ENCODE results near the gene SLC2A13.

DNA sequence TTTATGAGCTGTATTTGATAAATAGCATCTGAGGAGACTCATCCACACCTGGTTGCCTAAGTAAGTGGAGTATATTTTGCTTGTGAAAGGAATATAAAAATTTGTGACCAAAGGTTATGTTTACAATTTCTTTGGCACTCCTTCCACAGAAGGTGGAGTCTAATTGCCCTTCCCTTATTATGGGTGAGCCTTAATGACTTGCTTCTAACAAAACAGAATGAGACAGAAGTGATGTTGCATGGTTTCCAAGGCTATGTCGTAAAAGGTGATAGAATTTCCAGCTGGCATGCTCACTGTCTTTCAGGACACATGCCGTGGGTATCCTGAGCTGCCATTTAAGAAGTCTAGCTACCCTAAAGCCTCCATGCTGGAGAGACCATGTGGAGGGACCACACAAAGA, 369.5 kb downstream of the SLC2A13 start:
- no peak for TF ChIP-seq POLR2A (IDR thresholded peaks at IDR 0.05)
- TF ChIP-seq, protein P1, sequence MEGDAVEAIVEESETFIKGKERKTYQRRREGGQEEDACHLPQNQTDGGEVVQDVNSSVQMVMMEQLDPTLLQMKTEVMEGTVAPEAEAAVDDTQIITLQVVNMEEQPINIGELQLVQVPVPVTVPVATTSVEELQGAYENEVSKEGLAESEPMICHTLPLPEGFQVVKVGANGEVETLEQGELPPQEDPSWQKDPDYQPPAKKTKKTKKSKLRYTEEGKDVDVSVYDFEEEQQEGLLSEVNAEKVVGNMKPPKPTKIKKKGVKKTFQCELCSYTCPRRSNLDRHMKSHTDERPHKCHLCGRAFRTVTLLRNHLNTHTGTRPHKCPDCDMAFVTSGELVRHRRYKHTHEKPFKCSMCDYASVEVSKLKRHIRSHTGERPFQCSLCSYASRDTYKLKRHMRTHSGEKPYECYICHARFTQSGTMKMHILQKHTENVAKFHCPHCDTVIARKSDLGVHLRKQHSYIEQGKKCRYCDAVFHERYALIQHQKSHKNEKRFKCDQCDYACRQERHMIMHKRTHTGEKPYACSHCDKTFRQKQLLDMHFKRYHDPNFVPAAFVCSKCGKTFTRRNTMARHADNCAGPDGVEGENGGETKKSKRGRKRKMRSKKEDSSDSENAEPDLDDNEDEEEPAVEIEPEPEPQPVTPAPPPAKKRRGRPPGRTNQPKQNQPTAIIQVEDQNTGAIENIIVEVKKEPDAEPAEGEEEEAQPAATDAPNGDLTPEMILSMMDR (IDR thresholded peaks at IDR 0.05): no peak
- TF ChIP-seq POLR2AphosphoS5 (IDR thresholded peaks at IDR 0.05): no peak
